Bone marrow (tissue), 2 donors: ENCODE measurements around the gene MCCC2.
"Not testable (repeated sequence)": the region's sequence is repeated elsewhere in the genome, so short reads cannot be mapped to it uniquely, and the experiment has no call there.

Experiments used
- DNase-seq, 2 donors: peaks; one replicate each; lab custom pipeline; 2025; lab: John Stamatoyannopoulos, UW

Gene MCCC2

DNA sequence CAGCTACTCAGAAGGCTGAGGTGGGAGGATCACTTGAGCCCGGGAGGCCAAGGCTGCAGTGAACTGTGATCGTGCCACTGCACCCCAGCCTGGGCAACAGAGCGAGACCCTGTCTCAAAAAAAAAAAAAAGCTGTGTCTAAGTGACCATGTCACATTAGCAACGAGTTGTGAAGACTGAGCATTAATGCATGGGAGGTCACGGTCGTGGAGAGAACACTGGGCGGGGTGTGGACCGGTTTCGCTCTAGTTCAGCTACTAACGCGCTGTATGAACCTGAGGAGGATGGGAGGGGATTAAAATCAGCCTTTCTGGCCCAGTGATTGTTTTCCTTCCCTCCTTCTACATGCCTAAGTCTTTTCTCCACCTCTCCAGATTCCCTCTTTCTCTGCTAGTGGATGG lies 75.2 kb downstream of the MCCC2 start:
- DNase-seq: no peak

DNA sequence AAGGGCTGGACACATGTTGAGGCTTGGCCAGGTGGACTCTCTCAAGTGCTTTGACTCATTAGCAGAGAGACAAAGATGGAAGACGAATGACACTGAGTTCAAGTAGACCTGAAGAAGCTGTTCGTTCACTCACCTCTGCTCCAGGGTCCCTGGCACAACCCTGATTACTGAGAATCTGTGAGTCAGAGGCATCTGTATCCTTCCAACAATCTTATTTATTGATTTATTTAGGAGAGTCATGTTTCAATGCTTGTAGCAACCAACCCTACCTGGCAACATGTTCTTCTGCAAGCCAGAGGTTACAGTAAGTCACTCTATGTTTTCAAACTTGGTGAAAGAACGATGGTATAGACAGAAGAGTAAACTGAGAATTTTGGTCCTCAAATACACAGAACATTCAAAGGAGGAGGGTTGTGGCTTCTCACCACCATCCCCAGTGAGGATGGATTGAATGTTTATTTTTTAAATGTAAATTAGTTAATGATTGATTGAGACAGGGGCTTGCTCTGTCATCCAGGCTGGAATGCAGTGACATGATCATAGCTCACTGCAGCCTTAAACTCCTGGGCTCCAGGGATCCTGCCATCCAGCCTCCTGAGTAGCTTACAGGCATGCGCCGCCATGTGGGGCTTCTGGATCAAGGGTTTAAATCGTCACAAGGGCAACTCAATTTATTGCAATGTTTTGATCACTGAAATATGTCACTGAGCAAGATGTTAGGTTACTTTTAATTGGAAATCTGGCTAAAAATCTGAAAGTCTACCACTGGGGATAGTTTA lies 76.2 kb downstream of the MCCC2 start:
- no peak for DNase-seq

DNA sequence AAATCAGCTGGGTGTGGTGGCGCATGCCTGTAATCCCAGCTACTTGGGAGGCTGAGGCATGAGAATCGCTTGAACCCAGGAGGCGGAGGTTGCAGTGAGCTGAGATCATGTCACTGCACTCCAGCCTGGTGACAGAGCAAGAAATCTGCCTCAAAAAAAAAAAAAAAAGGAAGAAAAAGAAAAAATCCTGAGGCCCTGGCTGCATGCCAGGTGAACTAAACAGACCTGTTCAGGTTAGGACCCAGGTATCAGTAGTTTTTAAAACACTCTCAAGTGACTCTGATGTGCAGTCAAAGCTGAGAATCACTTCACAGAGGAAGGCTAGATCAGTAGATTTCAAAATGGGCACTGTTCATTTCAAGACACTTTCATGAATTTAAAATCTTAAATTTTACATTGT lies 77.5 kb downstream of the MCCC2 start:
- not testable (repeated sequence) for DNase-seq

GRCh38 chr5:71666321-71666720 lies 79.2 kb downstream of the MCCC2 start:
- DNase-seq: no peak

- DNase-seq: no peak
Measured at GRCh38 chr5:71677977-71678376, 90.8 kb downstream of the MCCC2 start.

DNA sequence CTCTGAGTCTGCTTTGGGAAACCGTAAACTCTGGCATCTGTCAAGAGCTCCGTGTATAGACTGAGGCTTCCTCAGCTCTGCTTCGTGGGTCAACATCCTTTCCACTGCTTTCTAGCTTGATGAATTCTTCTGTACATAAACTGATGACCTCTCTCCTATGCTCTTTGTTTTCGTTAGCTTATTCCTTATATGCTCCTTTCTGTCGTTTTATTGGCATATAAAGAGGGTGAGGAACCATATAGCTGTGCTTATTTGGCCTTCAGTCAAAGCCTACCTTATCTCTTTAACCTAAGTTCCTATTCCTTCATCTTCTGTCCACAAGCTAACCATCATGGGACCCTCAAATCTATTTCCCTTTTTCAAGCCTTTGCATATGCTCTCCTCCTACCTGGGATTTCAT lies 92.6 kb downstream of the MCCC2 start:
- no peak for DNase-seq

DNA sequence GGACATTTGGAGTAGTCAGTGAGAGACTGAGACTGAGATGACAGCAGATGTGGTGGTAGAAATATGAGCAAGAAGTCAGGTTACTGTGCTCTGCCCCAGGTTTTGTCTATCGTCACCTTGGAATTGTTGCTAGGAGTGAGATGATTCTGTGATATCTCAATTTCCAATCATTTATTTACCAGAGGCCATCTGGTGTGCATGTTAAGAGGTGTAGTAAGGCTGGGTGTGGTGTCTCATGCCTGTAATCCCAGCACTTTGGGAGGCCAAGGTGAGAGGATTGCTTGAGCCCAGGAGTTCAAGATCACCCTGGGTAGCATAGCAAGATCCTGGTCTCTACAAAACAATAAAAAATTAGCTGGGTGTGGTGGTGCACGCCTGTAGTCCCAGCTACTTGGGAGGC lies 93.4 kb downstream of the MCCC2 start:
- DNase-seq: no peak

DNA sequence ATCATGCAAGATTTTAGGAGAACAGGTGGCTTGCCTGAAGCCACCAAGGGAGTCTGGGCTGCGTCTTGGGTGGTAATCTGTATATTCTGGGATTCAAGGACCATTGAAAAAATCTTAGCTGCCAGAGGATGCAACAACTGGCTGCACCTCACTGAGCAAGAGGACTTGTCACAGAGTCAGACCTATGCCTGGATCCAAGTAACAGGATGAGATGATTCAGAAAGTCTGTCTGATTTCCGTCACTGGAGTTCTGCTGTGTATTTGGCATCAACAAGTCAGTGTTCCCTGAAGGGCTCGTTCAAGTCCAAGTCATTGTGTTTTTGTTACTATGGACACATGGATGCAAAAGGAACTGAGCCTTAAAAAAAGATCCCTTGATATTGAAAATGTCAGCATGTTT lies 94.2 kb downstream of the MCCC2 start:
- DNase-seq: no peak

DNA sequence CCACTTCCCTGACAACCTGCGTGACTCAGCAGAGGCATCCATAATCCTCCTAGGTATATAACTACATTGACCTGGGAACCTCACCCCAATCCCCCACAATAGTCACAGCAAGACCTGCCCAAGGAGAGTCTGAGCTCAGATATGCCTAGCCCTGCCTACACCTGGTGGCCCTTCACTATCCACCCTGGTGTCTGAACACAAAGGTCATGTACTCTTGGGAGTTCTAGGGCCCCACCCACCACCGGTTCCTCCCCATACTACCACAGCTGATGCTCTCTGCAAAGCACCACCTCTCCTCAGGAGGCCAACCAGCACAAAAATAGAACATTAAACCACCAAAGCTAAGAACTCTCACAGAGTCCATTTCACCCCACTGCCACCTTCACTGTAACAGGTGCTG lies 97.2 kb downstream of the MCCC2 start:
- no peak for DNase-seq

DNA sequence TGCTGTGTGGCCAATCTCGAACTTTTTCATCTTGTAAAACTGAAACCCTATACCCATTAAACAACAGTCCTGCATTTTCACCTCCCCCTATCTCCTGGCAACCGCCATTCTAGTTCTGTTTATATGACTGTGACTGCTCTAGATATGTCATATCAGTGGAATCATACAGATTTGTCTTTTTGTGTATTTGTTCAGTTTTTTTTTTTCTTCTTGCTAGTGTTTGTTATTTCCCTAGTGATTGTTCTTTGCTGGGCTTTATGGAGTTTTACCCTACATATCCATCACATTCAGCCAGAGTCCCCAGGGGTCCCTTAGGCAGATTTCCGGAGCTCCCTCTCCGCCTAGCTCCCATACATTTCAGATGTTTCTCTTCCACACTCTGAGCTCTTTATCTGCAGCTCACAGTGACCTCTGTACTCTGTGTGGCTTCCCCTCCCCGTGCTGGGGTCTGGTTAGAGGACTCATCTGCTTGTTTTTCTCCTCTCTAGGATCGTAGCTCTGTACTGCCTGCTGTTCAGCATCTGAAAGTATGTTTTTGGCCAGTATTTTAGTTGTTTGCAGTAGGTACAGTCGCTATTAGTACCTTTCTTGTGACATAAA lies 106.8 kb downstream of the MCCC2 start:
- no peak for DNase-seq

DNA sequence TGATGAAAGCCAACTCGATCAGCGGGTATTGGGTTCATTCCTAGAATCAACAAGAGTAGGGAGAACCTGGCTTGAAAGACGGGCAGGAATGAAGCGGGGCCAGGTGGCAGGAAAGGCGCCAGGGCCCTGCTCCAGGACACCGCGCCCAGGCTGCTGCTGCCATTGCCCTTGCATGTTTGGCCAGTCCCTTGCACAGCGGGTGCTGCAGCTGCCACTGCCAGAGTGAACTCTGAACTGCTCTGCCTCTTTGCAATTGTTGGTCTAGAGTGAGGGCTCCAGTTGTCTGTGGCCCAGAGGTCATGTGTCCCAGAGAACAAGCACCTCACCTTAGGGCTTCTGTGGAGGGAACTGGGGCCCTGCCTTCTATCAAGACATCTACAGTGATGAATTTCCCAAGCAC lies 107.9 kb downstream of the MCCC2 start:
- no peak for DNase-seq

DNA sequence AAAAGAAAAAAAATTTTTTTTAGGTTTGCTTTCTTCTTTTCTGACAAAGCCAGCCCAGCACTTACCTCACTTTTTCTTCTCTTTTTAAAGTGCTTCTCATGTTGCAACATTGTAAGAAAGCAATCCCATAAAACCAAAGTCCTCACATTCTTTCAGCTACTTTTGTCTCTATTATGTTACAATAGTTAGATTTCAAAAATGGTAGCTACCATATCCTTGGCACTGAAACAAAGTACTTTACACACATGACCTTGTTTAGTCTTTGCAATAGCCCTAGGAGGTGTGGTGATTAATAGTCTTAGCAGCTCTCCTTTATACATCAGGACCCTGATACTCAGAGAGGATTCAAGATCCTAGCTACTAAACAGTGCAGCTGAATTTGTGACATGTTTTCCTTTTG lies 108.5 kb downstream of the MCCC2 start:
- DNase-seq: no peak

- DNase-seq: no peak
Measured at GRCh38 chr5:71697967-71698366, 110.8 kb downstream of the MCCC2 start.

DNA sequence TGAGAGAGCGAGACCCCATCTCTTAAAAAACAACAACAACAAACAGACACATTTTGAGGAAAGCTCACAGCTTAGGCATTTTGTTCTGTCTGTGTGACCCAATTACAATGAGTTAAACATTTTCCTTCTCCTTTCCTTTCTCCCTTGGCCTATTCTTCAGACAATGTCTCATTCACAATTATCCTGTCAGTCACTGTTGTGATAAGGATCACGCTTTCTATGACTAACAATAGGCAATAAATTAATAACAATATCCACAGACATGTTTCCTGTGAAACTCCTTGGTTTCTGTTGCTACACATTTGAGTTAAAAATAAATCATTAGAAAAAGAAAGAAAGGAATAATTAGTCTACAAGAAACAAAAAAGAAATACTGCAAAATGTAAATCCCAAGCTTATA lies 112.1 kb downstream of the MCCC2 start:
- DNase-seq: no peak

DNA sequence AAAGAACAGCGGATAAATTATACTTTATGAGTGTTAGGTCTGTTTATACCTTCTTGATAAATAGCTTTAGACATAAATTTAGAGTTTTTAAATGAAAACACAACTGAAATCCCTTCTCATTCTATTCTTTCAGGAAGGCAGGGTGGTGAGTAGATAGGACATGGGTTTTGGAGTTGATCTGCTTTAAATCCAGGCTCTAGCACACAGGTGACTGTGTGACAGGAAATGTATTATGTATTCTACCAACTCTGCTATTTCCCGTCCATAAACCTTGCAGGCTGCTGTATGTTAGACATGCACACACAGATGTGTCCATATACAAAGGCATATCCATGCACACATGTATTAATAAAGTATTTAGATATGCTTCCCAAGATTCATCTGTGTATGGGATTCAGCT lies 112.6 kb downstream of the MCCC2 start:
- no peak for DNase-seq

- no peak for DNase-seq
Measured at GRCh38 chr5:71700803-71701202, 113.7 kb downstream of the MCCC2 start.

GRCh38 chr5:71701407-71701806 lies 114.3 kb downstream of the MCCC2 start:
- no peak for DNase-seq

DNA sequence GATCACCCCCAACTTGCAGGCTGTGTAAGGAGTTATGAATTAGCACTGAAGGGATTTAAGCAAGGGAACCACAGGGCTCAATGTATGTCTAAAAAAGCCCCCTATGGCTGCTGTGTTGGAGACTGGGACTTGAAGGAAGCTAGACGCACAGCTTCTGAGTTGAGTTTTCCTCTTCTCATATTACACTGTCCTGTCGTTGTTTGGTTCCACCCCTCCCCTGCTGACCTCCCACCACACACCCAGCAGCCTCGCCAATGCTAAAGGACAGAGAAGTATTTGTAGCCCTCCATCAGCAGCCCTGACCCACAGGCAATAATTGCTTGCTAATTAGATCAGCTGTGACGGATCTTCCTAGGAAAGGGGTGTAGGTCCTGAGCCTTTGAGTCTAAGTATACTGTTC lies 116.8 kb downstream of the MCCC2 start:
- DNase-seq: no peak

DNA sequence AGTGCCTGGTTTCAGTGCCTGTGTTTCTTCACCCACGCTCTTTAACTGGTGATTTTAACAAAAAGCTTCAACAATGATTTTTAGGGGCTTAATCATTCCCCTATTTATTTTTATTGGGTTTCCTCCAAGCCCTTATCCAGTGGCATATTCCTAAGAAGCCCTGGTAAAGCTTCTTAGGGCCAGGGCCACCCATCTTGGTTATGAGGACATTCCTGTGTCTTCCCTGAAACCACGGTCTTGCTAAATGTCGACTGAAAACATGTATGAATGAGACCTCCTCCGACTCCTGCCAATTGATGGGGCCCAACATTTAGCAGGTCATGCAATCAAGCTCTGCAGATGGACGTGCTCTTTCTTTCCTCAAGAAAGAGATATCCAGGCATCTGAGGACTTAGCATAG lies 118.3 kb downstream of the MCCC2 start:
- no peak for DNase-seq

DNA sequence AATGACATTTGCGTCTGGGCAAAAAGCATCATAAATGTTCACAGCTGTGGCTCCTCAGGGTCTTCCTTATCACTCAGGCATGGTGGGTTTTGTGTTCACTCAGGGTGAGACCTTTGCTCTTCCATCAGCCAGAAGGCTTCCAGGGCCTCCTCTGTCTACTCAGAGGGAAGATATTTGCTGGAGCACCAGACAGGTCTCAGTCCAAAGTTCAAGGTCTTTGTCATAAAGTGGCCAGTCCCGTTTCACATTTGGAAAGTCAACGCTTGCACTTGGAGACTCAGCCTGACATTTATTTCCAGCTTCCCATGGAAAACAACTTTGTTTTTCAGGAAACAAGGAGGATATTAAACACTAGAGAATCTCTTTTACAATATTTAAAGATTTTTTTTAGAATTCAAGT lies 119.8 kb downstream of the MCCC2 start:
- no peak for DNase-seq
